ENCODE results near the gene ZFPM1. TPM values are rescaled to one million over a fixed set of nuclear protein-coding genes. Genes with fewer than 3 reads are reported as not detected.

ZFPM1 gene
- total RNA-seq, 1 donor from 2014 or later: 5.7 TPM

DNA sequence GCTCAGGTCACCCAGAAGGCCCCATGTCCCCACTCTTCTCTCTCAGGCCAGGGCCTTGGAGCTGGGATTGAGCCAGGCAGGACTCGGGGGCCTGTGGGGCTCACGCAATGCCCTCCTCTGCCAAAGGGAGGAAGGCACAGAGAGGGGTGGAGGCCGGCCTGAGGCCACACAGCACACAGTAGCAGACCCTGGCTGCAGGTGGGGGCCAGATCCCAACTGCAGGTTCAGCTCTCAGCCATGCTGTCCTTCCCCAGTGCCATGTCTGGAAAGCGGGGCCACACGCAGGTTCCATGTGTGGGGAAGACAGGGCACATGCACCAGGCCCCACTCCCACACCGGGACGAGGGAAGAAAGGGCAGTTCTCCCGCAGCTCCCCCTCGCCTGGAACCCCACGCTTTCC, 33.3 kb upstream of the ZFPM1 start:
- Histone ChIP-seq H3K4me1 (peaks cover 7% of the 10 kb centered on the region), H3K27me3 (ENCODE audit: low read depth) (peaks cover 31% of the 10 kb centered on the region), H3K36me3 (no peaks in the 10 kb centered on the region), H3K9me3 (replicated peaks) (no peaks in the 10 kb centered on the region), H3K4me3 (no peak overlapping the region), H3K27ac (replicated peaks) (no peak overlapping the region)
- intact Hi-C loops (cut with micrococcal nuclease): no loop called here
- TF ChIP-seq, protein P1, sequence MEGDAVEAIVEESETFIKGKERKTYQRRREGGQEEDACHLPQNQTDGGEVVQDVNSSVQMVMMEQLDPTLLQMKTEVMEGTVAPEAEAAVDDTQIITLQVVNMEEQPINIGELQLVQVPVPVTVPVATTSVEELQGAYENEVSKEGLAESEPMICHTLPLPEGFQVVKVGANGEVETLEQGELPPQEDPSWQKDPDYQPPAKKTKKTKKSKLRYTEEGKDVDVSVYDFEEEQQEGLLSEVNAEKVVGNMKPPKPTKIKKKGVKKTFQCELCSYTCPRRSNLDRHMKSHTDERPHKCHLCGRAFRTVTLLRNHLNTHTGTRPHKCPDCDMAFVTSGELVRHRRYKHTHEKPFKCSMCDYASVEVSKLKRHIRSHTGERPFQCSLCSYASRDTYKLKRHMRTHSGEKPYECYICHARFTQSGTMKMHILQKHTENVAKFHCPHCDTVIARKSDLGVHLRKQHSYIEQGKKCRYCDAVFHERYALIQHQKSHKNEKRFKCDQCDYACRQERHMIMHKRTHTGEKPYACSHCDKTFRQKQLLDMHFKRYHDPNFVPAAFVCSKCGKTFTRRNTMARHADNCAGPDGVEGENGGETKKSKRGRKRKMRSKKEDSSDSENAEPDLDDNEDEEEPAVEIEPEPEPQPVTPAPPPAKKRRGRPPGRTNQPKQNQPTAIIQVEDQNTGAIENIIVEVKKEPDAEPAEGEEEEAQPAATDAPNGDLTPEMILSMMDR (IDR thresholded peaks at IDR 0.05; ENCODE audit: borderline replicate concordance): no peak
- DNase-seq: no peak

DNA sequence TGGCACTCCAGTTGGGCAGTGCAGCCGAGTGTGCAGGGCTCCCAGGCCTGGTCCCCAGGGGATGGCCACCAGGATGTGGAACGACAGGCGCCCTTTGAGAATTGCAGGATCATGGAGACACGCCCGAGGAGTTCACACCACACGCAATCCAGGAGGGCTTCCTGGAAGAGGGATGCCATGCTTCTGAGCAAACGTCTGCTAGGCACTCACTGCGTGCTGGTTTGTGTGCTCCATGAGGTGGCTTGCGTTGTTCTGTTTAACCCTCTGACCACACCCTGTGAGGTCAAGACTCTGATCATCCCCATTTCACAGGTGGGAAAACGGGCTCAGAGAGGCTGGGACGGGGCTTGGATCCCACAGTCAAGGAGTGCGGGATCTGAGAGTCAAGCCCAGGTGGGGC, 32.6 kb upstream of the ZFPM1 start:
- H3K27me3 ChIP-seq (ENCODE audit: low read depth): peaks cover 31% of the 10 kb centered on the region
- TF ChIP-seq, protein P1 (IDR thresholded peaks at IDR 0.05; ENCODE audit: borderline replicate concordance): no peak
- no peaks in the 10 kb centered on the region for H3K36me3 ChIP-seq
- H3K4me3 ChIP-seq: no peak overlapping the region
- H3K4me1 ChIP-seq: peaks cover 11% of the 10 kb centered on the region
- no peak overlapping the region for H3K27ac ChIP-seq (replicated peaks)
- no peak for DNase-seq
- intact Hi-C loops (cut with micrococcal nuclease): no loop called here
- H3K9me3 ChIP-seq (replicated peaks): no peaks in the 10 kb centered on the region

DNA sequence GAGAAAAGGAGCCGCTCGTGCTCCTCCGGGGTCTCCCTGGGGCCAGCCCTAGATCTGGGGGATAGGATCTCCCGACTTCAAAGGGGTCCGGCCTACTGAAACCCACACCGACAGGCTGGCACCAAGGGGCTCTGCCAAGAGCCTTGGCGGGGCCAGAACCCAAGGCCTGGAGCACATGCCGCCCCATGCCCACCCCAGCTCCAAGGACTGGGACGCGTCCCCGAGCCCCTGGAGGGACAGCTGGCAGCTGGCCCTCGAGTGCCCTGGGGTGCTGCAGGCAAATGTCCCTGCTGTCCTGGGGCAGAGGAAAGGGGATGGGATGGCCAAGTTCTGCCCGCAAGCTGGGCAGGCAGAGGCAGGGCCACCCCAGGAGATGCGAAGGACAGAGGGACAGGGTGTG, 31.8 kb upstream of the ZFPM1 start:
- Histone ChIP-seq H3K9me3 (replicated peaks) (no peaks in the 10 kb centered on the region), H3K27me3 (ENCODE audit: low read depth) (peaks cover 30% of the 10 kb centered on the region), H3K27ac (replicated peaks) (no peak overlapping the region), H3K4me3 (no peak overlapping the region), H3K4me1 (peaks cover 11% of the 10 kb centered on the region), H3K36me3 (no peaks in the 10 kb centered on the region)
- no peak for DNase-seq
- intact Hi-C loops (cut with micrococcal nuclease): no loop called here
- TF ChIP-seq, protein P1 (IDR thresholded peaks at IDR 0.05; ENCODE audit: borderline replicate concordance): no peak

DNA sequence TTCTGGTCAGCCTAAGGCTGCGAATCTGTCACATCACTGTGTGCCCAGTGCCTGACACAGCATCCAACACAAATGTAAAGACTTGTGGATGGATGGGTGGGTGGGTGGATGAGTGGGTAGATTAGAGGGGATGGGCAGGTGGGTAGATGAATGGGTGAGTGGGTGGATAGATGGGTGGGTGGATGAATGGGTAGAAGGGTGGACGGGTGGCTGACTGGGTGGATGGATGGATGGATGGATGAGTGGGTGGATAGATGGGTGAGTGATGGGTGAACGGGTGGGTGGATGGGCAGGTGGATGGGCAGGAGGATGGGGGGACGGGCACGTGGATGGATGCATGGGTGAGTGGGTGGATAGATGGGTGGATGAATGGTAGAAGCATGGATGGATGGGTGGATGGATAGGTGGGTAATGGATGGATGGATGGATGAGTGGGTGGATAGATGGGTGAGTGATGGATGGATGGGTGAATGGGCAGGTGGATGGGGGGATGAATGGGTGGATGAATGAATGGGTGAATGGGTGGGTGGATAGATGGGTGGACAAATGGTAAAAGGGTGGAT, 31.1 kb upstream of the ZFPM1 start:
- H3K36me3 ChIP-seq: no peaks in the 10 kb centered on the region
- H3K4me1 ChIP-seq: peaks cover 11% of the 10 kb centered on the region
- H3K27me3 ChIP-seq (ENCODE audit: low read depth): peaks cover 24% of the 10 kb centered on the region
- TF ChIP-seq, protein P1 (IDR thresholded peaks at IDR 0.05; ENCODE audit: borderline replicate concordance): no peak
- no peak for DNase-seq
- H3K9me3 ChIP-seq (replicated peaks): no peaks in the 10 kb centered on the region
- no peak overlapping the region for H3K27ac ChIP-seq (replicated peaks)
- intact Hi-C loops (cut with micrococcal nuclease): no loop called here
- H3K4me3 ChIP-seq: no peak overlapping the region

DNA sequence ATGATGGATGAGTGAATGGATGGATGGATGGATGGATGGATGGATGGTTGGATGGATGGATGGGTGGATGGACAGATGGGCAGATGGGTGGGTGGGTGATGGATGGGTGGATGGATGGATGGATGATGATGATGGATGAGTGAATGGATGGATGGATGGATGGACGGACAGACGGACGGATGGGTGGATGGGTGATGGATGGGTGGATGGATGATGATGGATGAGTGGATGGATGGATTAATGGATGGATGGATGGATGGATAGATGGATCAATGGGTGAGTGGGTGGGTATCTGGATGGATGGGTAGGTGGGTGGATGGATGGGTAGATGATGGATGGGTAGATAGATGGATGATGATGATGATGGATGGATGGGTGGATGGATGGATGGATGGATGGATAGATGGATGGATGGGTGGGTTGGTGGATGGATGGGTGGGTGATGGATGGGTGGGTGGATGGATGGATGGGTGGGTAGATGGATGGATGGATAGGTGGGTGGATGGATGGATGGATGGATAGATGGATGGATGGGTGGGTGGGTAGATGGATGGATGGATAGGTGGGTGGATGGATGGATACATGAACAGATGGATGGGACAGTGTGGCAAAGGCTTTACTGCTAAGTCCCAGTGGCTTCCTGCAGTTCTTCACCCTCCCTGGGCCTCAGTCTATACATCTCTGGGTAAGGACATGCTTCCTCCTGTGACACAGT, 30.2 kb upstream of the ZFPM1 start:
- Histone ChIP-seq H3K4me1 (peaks cover 11% of the 10 kb centered on the region), H3K27me3 (ENCODE audit: low read depth) (peaks cover 28% of the 10 kb centered on the region), H3K4me3 (no peak overlapping the region), H3K36me3 (no peaks in the 10 kb centered on the region), H3K27ac (replicated peaks) (no peak overlapping the region), H3K9me3 (replicated peaks) (no peaks in the 10 kb centered on the region)
- intact Hi-C loops (cut with micrococcal nuclease): no loop called here
- DNase-seq: no peak
- TF ChIP-seq, protein P1 (IDR thresholded peaks at IDR 0.05; ENCODE audit: borderline replicate concordance): no peak
